Heart left ventricle (tissue), 16 donors: ENCODE measurements around the gene ALOXE3. TPM values are rescaled to one million over a fixed set of nuclear protein-coding genes. Genes with fewer than 3 reads are reported as not detected.
A peak's percentile ranks its signal among the peaks of the same experiment; 100 is the strongest.

Experiments
- ATAC-seq, 4 donors: fragments of 200-7000 bp; cut with Tn5 transposase; one replicate each; pipeline ENCODE4 v1.9.1; 2020 to 2022; ENCODE audit warnings: moderate library complexity in 4 of 4, mild to moderate bottlenecking in 3 of 4, moderate number of reproducible peaks in 1 of 4
- DNase-seq, 5 donors: peaks; one replicate each; pipeline ENCODE4 v3.0.0-alpha.2; 2020
- H3K27ac ChIP-seq, 12 donors: fragments of 200-600 bp; sonication (generic) in 4 of 12; one replicate each; pipeline versions ENCODE4 v1.5.0 to v1.8.0; 2016 to 2022; ENCODE audit warnings: mild to moderate bottlenecking in 2 of 12
- H3K27me3 ChIP-seq, 9 donors: fragments of 200-600 bp; sonication (generic) in 2 of 9; one replicate each; pipeline versions ENCODE4 v1.5.1 to v1.8.0; 2016 to 2022; ENCODE audit warnings: mild to moderate bottlenecking in 3 of 9
- H3K36me3 ChIP-seq, 9 donors: fragments of 200-600 bp; sonication (generic) in 2 of 9; one replicate each; pipeline versions ENCODE4 v1.5.0 to v1.8.0; 2018 to 2022; ENCODE audit warnings: mild to moderate bottlenecking in 2 of 9
- H3K4me1 ChIP-seq, 12 donors: fragments of 200-600 bp; sonication (generic) in 4 of 12; one replicate each; pipeline versions ENCODE4 v1.5.0 to v1.8.0; 2016 to 2022; ENCODE audit warnings: mild to moderate bottlenecking in 3 of 12
- H3K4me3 ChIP-seq, 12 donors: fragments of 200-600 bp; sonication (generic) in 4 of 12; one replicate each; pipeline versions ENCODE4 v1.5.0 to v1.8.0; 2017 to 2022; ENCODE audit warnings: mild to moderate bottlenecking in 9 of 12, moderate library complexity in 4 of 12
- H3K9me3 ChIP-seq, 12 donors: fragments of 200-600 bp; sonication (generic) in 4 of 12; one replicate each; pipeline versions ENCODE4 v1.5.0 to v1.8.0; 2016 to 2022; ENCODE audit warnings: mild to moderate bottlenecking in 1 of 12
- POLR2A ChIP-seq, 2 donors: fragments of 450-650 bp; IDR thresholded peaks; one replicate each; pipeline ENCODE4 v1.6.1; 2017; ENCODE audit warnings: antibody characterized with exemption in 2 of 2, mild to moderate bottlenecking in 2 of 2, moderate library complexity in 2 of 2
- WGBS, 4 donors: extraction: QIAGEN DNeasy Blood & Tissue Kit in 2 of 4; methylation state at CpG; one replicate each; pipeline versions ENCODE4 v1.1.5 to v1.1.7; 2013 to 2018; 5-methylcytosine and 5-hydroxymethylcytosine counted together
- intact Hi-C, 10 donors: fragments of 100-400 bp; cut with DNase I; formaldehyde crosslinking; loops; one replicate each; pipeline versions ENCODE4 v1.11.1 to v1.14.2; 2022
- polyA plus RNA-seq, 2 donors: library from polyadenylated mRNA; stranded (reverse); fragments of 200-250 nt; gene quantifications; one replicate each; pipeline ENCODE4 v1.2.3, GENCODE V29; 2013
- total RNA-seq, 9 donors: library from RNA; depleted of rRNA in 2 of 9; stranded (reverse); fragments of >200 nt in 2 of 9; fragmentation: NEBNext Ultra II Directional in 3 of 9; extraction: Animal tissue kit (Norgen Biotek cat#: 25700) in 3 of 9; gene quantifications; one replicate each; pipeline versions ENCODE4 v1.1.0 to v1.2.4, GENCODE V29; 2016 to 2023
- TF ChIP-seq, protein P1 (sequence below), 12 donors: fragments of 200-600 bp; sonication (generic) in 4 of 12; IDR thresholded peaks; one replicate each; pipeline versions ENCODE4 v1.5.0 to v1.8.0; 2018 to 2022; ENCODE audit warnings: antibody characterized with exemption in 12 of 12, mild to moderate bottlenecking in 5 of 12
- donor health status: ischemic (EF 13 %, LVEDD 7.1; RV severe dilation, severe dysfunction).
- donor health status: healthy with polysubstance abuse.
- donor health status: DM: no; HTN: yes; CAD: no.
- donor health status: DM: no; HTN: no; CAD: no.
- donor health status: ischemic (EF 25% LVEDD 6.9; RV normal size, moderate dysfunction).
- donor health status: ischemic (EF 25% LVEDD 5.7; RV mildly dilated, moderate dysfunction).
- donor health status: healthy.
- donor health status: DM: yes; HTN: yes; CAD: no.
- donor health status: ischemic (EF 35%, LVEDD 5.7; RV mildly dilated, moderate dysfunction).
- donor health status: nonischemic (EF 11% LVEDD 7.7; RV severe dilation, severe dysfunction).
- donor health status: DM: yes; HTN: yes; CAD: no.
- donor health status: PGD.
- donor health status: ischemic (EF 29% LVEDD 5.4; RV normal size, mild dysfunction).
- donor health status: nonischemic (EF 23%, LVEDD 6.1; RV moderate dilation, normal function).

ALOXE3 gene
- total and polyA plus RNA-seq, 11 donors = 0.12 TPM; not detected in 10

DNA sequence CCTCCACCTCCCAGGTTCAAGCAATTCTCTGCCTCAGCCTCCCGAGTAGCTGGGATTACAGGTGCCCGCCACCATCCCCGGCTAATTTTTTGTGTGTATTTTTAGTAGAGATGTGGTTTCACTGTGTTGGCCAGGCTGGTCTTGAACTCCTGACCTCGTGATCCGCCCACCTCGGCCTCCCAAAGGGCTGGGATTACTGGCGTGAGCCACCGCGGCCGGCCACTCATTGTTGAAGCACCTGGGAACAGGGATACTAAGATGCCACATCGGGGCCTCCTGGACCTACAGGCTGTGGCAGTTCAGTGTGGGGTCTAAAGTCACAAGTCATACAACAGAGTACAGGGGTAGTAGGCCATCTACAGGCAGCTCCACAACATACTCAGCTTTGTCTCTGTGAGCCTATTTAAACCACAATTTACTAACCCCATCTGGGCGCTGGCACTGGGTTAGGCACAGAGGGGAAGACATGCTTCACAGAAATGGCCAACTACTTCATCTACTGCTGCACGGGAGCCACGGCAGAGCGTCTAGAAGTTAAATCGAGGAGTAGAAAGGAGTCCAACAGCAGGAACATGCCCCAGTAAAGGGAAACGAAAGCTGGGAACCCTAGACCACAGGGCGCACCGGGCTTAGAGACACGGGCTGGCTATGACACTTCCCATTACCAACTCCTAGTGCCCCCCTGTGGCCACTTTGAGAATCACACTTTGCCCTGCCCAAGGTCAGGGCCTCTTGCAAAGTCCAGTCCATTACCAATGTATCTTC lies 40.1 kb upstream of the ALOXE3 start:
- peaks cover 0 to 33% (median 22%) of the 10 kb centered on the region in 9 donors for H3K36me3 ChIP-seq
- ATAC-seq (peak in 3 of 4 donors; percentile 4 to 9 (median 6)), DNase-seq (peak; percentile 89 to 94 (median 92))
- 39 to 44% (median 42%) methylated on average over 17 to 20 of the region's 20 CpGs for WGBS, 4 donors
- no peaks in the 10 kb centered on the region for H3K27me3 ChIP-seq
- intact Hi-C loops = loop anchor here in 7 of 10 donors (1.0 to 10.0 kb wide), 7 partner anchors 20 to 314 kb away; partner anchors contain the start of genes HES7 (in 3 of the 7), CYB5D1 (in 1 of the 7), NAA38 (in 1 of the 7) and TMEM88 (in 1 of the 7)
- peak overlapping the region in 11 of 12 donors; percentile 78 to 100 (median 97) for H3K27ac ChIP-seq
- H3K4me3 ChIP-seq = peak overlapping the region in 3 of 12 donors; percentile 7 to 16 (median 11)
- H3K4me1 ChIP-seq = peaks cover 18 to 74% (median 34%) of the 10 kb centered on the region in 12 donors
- H3K9me3 ChIP-seq = no peaks in the 10 kb centered on the region
- TF ChIP-seq POLR2A (IDR thresholded peaks at IDR 0.05) = peak in 1 of 2 donors; percentile 21
- TF ChIP-seq, protein P1, sequence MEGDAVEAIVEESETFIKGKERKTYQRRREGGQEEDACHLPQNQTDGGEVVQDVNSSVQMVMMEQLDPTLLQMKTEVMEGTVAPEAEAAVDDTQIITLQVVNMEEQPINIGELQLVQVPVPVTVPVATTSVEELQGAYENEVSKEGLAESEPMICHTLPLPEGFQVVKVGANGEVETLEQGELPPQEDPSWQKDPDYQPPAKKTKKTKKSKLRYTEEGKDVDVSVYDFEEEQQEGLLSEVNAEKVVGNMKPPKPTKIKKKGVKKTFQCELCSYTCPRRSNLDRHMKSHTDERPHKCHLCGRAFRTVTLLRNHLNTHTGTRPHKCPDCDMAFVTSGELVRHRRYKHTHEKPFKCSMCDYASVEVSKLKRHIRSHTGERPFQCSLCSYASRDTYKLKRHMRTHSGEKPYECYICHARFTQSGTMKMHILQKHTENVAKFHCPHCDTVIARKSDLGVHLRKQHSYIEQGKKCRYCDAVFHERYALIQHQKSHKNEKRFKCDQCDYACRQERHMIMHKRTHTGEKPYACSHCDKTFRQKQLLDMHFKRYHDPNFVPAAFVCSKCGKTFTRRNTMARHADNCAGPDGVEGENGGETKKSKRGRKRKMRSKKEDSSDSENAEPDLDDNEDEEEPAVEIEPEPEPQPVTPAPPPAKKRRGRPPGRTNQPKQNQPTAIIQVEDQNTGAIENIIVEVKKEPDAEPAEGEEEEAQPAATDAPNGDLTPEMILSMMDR (IDR thresholded peaks at IDR 0.05) = peak; percentile 88 to 96 (median 94)

DNA sequence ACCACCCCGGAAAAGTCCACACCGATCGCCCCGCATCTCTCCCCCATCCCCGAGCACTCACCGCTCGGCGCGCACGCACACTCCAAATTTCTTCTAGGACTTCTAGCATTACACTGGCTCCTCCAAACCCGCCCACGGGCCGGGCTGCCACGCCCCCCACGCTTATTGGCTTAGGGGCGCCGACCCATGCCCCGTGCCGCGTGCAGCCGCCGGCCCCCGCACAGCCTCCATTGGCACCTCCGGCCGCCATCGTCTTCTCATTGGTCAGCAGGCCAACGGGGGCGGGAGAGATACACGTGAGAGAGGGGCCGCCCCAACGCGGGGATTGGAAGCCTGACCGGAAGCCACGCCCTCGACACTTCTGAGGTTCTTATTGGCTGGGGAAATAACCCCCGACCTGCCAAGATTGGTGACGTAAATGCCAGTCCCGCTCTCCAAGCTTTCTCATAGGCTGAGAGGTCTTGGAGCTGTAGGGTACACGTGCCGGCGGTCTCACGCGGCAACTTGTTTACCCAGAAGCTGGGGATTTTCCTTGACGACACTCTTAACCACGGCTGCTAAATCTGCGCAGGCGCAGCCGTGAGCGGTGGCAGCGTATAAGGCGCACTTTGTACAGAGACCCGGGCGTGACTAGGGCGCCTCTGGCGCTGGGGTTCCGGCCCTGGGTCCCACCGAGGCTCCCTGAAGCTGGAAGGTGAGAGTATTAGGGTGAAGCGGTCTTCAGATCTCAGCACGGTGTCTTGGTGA lies 38.1 kb upstream of the ALOXE3 start:
- intact Hi-C loops = loop anchor here in 3 of 10 donors (2.0 to 10.0 kb wide), 4 partner anchors 30 to 312 kb away; partner anchors contain the start of genes HES7 (in 2 of the 3), CYB5D1 (in 1 of the 3), NAA38 (in 1 of the 3) and TMEM88 (in 1 of the 3)
- DNase-seq = peak; percentile 100
- Histone ChIP-seq H3K4me3 (peak overlapping the region; percentile 69 to 97 (median 86)), H3K9me3 (no peaks in the 10 kb centered on the region), H3K27me3 (no peaks in the 10 kb centered on the region), H3K27ac (peak overlapping the region; percentile 98 to 100 (median 100)), H3K36me3 (peaks cover 0 to 35% (median 19%) of the 10 kb centered on the region in 9 donors), H3K4me1 (peaks cover 20 to 79% (median 36%) of the 10 kb centered on the region in 12 donors)
- TF ChIP-seq, protein P1 (IDR thresholded peaks at IDR 0.05) = peak in 3 of 12 donors; percentile 16 to 36 (median 28)
- peak; percentile 97 to 100 for TF ChIP-seq POLR2A (IDR thresholded peaks at IDR 0.05)
- peak; percentile 59 to 77 (median 61) for ATAC-seq
- WGBS, 4 donors = 0 to 1% (median 1%) methylated on average over 44 to 59 of the region's 59 CpGs

DNA sequence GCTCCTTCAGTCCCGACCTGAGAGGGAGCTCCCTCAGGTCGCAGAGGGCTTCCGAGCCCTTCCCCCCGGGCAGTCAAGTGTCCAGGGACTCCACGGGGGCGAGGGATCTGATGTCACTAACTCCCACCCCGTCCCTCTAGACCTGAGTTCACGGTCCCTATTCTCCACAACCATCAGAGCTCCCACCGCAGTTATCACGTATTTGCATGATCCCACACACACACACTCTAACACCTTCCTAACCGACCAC lies 37.6 kb upstream of the ALOXE3 start:
- Histone ChIP-seq H3K27ac (peak overlapping the region; percentile 98 to 100 (median 100)), H3K4me3 (peak overlapping the region; percentile 69 to 97 (median 86)), H3K4me1 (peaks cover 15 to 79% (median 33%) of the 10 kb centered on the region in 12 donors), H3K27me3 (no peaks in the 10 kb centered on the region), H3K9me3 (no peaks in the 10 kb centered on the region), H3K36me3 (peaks cover 0 to 30% (median 14%) of the 10 kb centered on the region in 9 donors)
- no peak for ATAC-seq
- WGBS, 4 donors = 0 to 2% (median 1%) methylated on average over 11 of the region's 11 CpGs
- TF ChIP-seq, protein P1 (IDR thresholded peaks at IDR 0.05) = no peak
- TF ChIP-seq POLR2A (IDR thresholded peaks at IDR 0.05) = no peak
- peak in 1 of 5 donors; percentile 49 for DNase-seq
- intact Hi-C loops = loop anchor here in 4 of 10 donors (2.0 to 10.0 kb wide), 5 partner anchors 17 to 311 kb away; partner anchors contain the start of genes HES7 (in 2 of the 4), CYB5D1 (in 1 of the 4), NAA38 (in 1 of the 4) and TMEM88 (in 1 of the 4)
